HUES64 (cell line): ENCODE measurements around the gene FHIT.

Experiments used
- H3K27ac ChIP-seq: 2 replicates; pipeline ENCODE4 v1.7.0; 2013; ENCODE audit warnings: low read depth, low read length, inconsistent platforms
- H3K27me3 ChIP-seq: 2 replicates; pipeline ENCODE4 v1.6.1; 2013; ENCODE audit warnings: mild to moderate bottlenecking, low read length; ENCODE audit not compliant: insufficient read depth
- H3K36me3 ChIP-seq: 2 replicates; pipeline ENCODE4 v1.6.1; 2013; ENCODE audit warnings: mild to moderate bottlenecking, low read length; ENCODE audit not compliant: insufficient read depth
- H3K4me1 ChIP-seq: 2 replicates; pipeline ENCODE4 v1.6.1; 2013; ENCODE audit warnings: mild to moderate bottlenecking, low read length, moderate library complexity; ENCODE audit not compliant: insufficient read depth
- H3K4me3 ChIP-seq: 2 replicates; pipeline ENCODE4 v1.5.1; 2013; ENCODE audit warnings: mild to moderate bottlenecking, low read length, moderate library complexity
- H3K9ac ChIP-seq: 2 replicates; pipeline ENCODE4 v1.6.1; 2013; ENCODE audit warnings: mild to moderate bottlenecking, low read depth, low read length
- H3K9me3 ChIP-seq: 2 replicates; pipeline ENCODE4 v1.6.1; 2013; ENCODE audit warnings: low read depth, low read length; ENCODE audit not compliant: insufficient read depth
- WGBS: fragments of 150-250, 120-280 bp; methylation state at CpG from one replicate; pipeline ENCODE4 v1.1.7; 2013; ENCODE audit warnings: missing lambda C conversion rate; 5-methylcytosine and 5-hydroxymethylcytosine counted together

The FHIT gene

DNA sequence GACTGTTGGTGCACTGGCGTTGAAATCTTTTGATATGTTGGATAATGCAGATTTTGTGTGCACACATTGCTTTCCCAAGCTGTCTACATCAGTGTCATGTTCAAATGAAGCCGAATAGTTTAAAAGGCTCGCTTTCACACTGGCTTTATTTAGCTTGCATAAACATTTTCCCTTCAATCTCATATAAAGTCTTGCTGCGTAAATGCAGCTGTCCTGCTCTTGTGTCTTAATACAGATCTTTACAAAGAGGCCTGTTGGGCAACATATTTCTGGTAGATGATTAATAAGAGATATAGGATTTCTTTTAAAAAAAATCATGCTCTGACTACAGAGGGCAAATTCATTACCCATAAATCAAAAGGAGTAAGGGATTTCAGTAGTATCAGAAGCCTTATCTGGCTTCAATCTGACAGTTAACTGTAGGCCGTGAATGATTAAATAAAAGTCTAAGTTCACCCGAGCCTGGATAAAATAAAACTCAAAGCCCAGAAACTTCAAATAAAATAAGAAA, 937.2 kb downstream of the FHIT start:
- Histone ChIP-seq H3K9me3 (no peaks in the 10 kb centered on the region), H3K4me3 (no peak overlapping the region), H3K9ac (no peak overlapping the region), H3K27ac (no peak overlapping the region), H3K4me1 (peaks cover 7% of the 10 kb centered on the region), H3K36me3 (no peaks in the 10 kb centered on the region), H3K27me3 (no peaks in the 10 kb centered on the region)
- 96% methylated on average over 6 of the region's 6 CpGs for WGBS

DNA sequence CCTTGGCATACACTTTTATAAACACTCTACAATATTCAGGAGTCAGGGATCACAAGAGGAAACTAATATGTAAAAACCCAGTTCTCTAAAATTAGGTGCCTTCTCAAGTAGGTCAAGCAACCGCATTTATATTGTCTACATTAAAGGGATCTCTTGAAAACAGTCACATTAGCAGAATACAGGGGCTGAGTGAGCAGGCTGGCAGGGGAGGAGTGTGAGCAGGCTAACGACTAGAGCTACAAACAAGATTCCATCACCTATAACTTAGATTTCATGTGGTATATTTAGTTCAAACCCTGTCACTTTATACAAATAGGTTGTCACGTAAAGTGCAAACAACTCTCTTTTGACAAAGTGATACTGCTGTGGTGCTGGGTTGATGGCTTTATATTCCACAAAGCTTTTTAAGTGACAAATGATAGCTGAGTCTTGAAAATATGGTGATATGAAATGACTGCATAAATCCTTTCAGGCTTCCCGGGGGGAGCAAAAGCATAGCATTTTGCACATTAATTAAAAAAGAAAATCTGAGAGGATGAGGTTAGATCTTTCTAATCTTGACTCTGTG, 937.9 kb downstream of the FHIT start:
- 96% methylated on average over 3 of the region's 4 CpGs for WGBS
- peaks cover 7% of the 10 kb centered on the region for H3K4me1 ChIP-seq
- no peaks in the 10 kb centered on the region for H3K27me3 ChIP-seq
- H3K9ac ChIP-seq = no peak overlapping the region
- H3K27ac ChIP-seq = no peak overlapping the region
- no peak overlapping the region for H3K4me3 ChIP-seq
- H3K9me3 ChIP-seq = no peaks in the 10 kb centered on the region
- no peaks in the 10 kb centered on the region for H3K36me3 ChIP-seq

DNA sequence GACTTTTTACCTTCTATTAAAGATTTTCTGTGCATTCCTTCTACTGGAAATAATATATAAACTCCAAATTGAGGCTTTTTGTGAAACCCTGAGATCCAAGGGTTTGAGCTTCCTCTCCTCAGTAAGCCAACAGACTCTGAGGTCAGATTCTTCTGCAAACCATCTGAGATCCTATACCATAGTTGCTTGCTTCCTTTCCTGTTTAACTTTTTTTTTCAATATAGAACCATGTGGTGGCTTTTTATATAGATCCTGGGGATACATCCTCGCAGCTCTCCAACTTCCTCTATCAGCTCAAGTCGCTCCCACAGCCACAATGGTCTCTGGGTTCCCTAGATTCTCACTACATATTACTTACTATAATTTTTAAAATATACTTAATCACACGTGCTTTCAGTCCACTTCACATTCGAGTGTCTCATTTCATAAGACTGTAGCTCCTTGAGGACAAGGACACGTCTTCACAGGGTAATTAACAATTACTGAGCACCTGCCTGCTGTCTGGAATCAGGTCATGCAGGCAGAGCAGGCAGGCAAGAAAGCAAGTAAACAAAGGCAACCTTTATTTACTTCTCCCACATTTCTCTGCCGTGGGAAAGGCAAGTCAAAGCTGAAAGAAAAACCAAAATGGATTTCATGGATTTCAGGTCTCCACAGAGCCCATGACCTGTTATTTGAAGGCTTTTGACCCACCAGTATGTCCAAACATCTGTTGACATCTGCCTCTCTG, 941.5 kb downstream of the FHIT start:
- no peaks in the 10 kb centered on the region for H3K36me3 ChIP-seq
- H3K4me1 ChIP-seq = no peaks in the 10 kb centered on the region; the same call in 1 of the 2 replicates
- WGBS = 94% methylated on average over 6 of the region's 6 CpGs
- no peaks in the 10 kb centered on the region for H3K27me3 ChIP-seq
- H3K27ac ChIP-seq = no peak overlapping the region
- no peak overlapping the region for H3K9ac ChIP-seq
- no peaks in the 10 kb centered on the region for H3K9me3 ChIP-seq
- H3K4me3 ChIP-seq = no peak overlapping the region

DNA sequence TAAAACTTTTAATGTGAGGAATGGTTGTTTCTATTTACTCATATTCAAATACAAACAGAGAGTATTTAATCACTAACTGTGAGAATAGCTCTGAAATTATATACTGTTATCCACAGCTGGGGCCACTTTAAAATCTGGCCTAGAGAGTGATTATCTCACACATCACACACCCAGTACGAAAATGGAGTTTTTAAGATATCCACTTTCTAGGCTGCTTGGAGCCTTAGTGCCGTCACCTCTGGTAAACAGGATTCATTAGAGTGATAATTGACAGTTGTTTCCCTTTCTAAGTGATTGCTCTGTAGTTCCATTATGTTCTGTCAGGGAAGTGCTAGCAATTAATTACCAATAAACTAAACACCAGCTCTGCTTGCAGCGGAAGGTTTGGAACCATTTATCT, 942.4 kb downstream of the FHIT start:
- Histone ChIP-seq H3K27me3 (no peaks in the 10 kb centered on the region), H3K9ac (no peak overlapping the region), H3K4me1 (no peaks in the 10 kb centered on the region; the same call in 1 of the 2 replicates), H3K4me3 (no peak overlapping the region), H3K36me3 (no peaks in the 10 kb centered on the region), H3K9me3 (no peaks in the 10 kb centered on the region), H3K27ac (no peak overlapping the region)
- WGBS = 89% methylated on average over 2 of the region's 3 CpGs

DNA sequence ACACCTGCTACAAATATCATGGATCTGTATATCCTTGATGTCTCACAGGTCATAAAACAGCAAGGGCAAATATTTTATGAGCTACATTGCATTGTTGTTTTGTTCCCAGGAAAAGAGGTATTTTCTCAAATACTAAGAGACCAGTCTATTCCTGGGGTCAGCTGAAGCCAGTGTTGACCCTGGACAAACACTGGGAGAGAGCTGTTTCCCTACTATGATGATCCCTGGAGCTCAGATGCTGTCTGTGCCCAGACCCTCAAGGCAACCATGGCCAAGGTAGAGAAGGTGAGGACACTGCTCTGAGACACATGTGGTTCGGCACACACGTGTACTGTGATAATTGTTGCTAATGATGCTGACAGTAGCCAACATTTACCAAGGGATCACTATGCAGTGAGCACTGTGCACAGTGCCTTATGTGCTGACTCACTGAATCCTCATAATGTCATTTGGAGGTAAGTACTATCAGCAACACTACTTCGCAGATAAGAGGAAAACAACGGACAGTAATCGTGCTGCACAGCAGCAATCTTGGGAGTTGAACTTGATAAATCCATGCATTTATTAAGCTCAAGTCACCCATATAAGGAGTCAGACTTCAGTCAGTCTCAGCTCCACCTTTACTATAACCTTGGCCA, 943.6 kb downstream of the FHIT start:
- Histone ChIP-seq H3K27me3 (no peaks in the 10 kb centered on the region), H3K27ac (no peak overlapping the region), H3K4me3 (no peak overlapping the region), H3K36me3 (no peaks in the 10 kb centered on the region), H3K4me1 (no peaks in the 10 kb centered on the region; the same call in 1 of the 2 replicates), H3K9ac (no peak overlapping the region), H3K9me3 (no peaks in the 10 kb centered on the region)
- 94% methylated on average over 5 of the region's 5 CpGs for WGBS

DNA sequence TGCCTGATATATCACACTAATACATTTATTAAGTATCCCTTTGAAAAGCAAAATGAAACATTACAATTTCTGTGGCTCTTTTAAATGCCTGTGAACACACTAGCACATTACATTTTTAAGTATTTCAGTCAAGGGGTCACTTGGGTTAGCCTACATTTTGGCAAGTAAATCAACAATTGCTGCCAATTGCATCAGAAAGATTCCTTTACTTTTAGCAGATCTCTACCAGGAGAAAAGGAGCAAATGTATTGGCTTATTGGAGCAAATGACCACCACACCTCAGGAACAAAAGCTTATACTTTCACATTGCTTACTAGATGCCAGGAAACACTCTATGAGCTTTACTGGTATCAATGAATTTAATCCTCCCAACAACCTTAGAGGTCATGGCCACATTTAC, 947.1 kb downstream of the FHIT start:
- H3K4me1 ChIP-seq = no peaks in the 10 kb centered on the region
- no peaks in the 10 kb centered on the region for H3K9me3 ChIP-seq
- H3K4me3 ChIP-seq = no peak overlapping the region
- no peak overlapping the region for H3K27ac ChIP-seq
- no peaks in the 10 kb centered on the region for H3K36me3 ChIP-seq
- H3K27me3 ChIP-seq = no peaks in the 10 kb centered on the region
- no peak overlapping the region for H3K9ac ChIP-seq

DNA sequence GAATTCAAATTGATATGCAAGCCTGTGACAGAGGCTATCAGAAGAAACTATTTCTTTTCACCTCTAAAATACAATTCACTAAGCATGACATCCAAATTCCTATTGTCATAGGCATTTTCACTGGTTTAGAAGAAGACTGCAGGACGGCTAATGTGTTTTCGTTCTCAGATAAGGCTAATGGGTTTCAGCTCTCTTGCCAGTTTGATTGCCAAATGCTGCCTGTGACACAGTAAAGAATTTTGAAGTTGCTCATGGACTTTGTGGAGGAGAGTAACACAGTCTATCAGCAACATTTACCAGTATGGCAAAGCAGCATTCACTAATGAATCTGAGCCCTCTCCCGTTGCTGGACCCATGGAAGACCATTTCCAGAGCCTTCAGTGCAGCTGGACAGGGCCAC, 948.1 kb downstream of the FHIT start:
- WGBS = 95% methylated on average over 3 of the region's 3 CpGs
- no peaks in the 10 kb centered on the region for H3K27me3 ChIP-seq
- H3K4me3 ChIP-seq = no peak overlapping the region
- H3K27ac ChIP-seq = no peak overlapping the region
- no peaks in the 10 kb centered on the region for H3K9me3 ChIP-seq
- no peaks in the 10 kb centered on the region for H3K36me3 ChIP-seq
- H3K9ac ChIP-seq = no peak overlapping the region
- no peaks in the 10 kb centered on the region for H3K4me1 ChIP-seq

DNA sequence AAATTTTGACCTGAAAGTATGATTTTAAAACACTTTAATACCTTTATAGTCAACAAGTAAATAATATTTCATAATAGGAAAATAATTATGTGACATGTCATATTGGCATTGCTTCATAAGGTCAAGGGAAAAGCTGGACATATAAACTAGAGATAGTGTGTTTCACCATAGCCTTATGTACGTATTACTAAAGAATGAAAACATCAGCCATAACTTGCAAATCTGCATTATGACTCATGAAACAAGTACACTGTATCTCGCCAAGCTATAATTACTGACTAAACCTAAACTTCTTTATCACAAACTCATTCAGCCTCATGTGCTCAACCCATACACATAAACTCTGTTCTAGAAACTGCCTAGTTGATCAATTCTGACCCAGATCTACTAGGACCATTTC, 950.1 kb downstream of the FHIT start:
- Histone ChIP-seq H3K9ac (no peak overlapping the region), H3K27me3 (no peaks in the 10 kb centered on the region), H3K9me3 (no peaks in the 10 kb centered on the region), H3K36me3 (no peaks in the 10 kb centered on the region), H3K4me3 (no peak overlapping the region), H3K27ac (no peak overlapping the region), H3K4me1 (no peaks in the 10 kb centered on the region)
- WGBS = 98% methylated on average over 2 of the region's 2 CpGs

DNA sequence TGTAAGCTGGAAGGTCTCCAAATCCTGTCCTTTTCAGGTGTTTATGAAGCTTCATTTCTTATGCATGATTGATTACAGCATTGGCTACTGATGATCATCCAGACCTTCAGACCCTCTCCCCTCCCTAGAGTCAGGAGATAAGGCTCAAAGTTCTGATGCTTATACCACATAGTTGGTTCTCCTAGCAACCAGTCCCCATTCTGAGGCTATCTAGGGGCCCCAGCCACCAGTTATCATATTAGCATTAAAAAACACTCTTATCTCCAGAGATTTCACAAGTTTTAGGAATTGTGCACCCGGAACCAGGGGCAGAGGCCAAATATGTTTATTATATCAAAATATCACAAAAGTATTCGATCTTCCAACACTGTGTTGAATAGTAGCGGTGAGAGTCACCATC, 953.1 kb downstream of the FHIT start:
- Histone ChIP-seq H3K4me1 (no peaks in the 10 kb centered on the region), H3K9me3 (no peaks in the 10 kb centered on the region), H3K36me3 (no peaks in the 10 kb centered on the region), H3K9ac (no peak overlapping the region), H3K27ac (no peak overlapping the region), H3K4me3 (no peak overlapping the region), H3K27me3 (no peaks in the 10 kb centered on the region)
- WGBS = 100% methylated on average over 3 of the region's 3 CpGs

DNA sequence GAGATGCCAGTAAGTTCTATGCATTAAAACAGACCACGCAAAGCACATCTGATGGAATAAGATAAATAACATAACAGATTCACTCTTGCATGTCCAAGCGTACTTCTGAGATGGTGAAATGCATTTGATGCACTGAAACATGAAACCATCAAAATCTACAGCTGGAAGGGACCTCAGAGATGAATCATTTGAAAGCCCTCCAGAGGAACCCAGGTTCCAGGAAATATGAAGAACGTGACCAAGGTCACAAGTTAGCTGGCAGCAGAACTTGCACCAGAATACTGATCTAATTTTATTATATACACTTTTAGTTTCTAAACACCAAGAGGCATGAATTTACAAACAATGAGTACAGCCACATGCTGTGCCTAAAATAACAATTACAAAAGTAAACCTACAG, 957.1 kb downstream of the FHIT start:
- Histone ChIP-seq H3K4me3 (no peak overlapping the region), H3K36me3 (no peaks in the 10 kb centered on the region), H3K27me3 (no peaks in the 10 kb centered on the region), H3K4me1 (no peaks in the 10 kb centered on the region; the same call in 1 of the 2 replicates), H3K27ac (no peak overlapping the region), H3K9me3 (no peaks in the 10 kb centered on the region), H3K9ac (no peak overlapping the region)
- WGBS = 100% methylated on average over 2 of the region's 3 CpGs

DNA sequence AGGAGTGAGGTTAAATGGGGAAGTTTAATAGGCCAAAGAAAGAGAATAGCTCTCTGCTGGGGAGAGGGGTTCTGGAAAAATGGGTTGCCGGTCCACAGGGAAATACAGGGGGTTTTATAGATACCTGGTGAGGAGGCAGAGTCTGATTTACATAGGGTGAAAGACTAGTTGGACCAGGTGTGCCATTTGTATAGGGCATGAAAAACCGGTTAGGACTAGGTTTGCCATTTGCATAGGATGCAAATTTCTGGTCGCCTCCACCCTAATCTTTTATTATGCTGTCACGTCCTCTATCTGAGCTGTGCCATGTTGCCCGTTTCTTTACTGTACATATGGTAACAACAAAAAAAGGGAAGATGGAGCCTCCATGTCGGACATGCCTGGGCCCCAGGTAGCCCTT, 960.1 kb downstream of the FHIT start:
- Histone ChIP-seq H3K9me3 (no peaks in the 10 kb centered on the region), H3K4me3 (no peak overlapping the region), H3K27me3 (no peaks in the 10 kb centered on the region), H3K36me3 (no peaks in the 10 kb centered on the region), H3K9ac (no peak overlapping the region), H3K27ac (no peak overlapping the region), H3K4me1 (no peaks in the 10 kb centered on the region; the same call in 1 of the 2 replicates)
- WGBS = 94% methylated on average over 6 of the region's 6 CpGs
